Prostate gland (tissue), 2 donors: ENCODE measurements around the gene KCNK2. TPM values are rescaled to one million over a fixed set of nuclear protein-coding genes. Genes with fewer than 3 reads are reported as not detected.

Experiments used
- DNase-seq: peaks from one replicate; pipeline ENCODE4 v3.0.0-alpha.2; 2019; ENCODE audit warnings: low spot score
- H3K27ac ChIP-seq, 2 donors: fragments of 200-600 bp; sonication (generic); 2 replicates each; pipeline ENCODE4 v1.5.1; 2017 to 2019
- H3K27me3 ChIP-seq: fragments of 200-600 bp; sonication (generic); replicated peaks from 2 replicates; pipeline ENCODE4 v1.5.1; 2019; ENCODE audit not compliant: insufficient read depth
- H3K36me3 ChIP-seq, 2 donors: fragments of 200-600 bp; sonication (generic); 1 replicate in 1 of 2; 2 replicates in 1 of 2; pipeline versions ENCODE4 v1.5.1 to v1.8.1; 2017 to 2019
- H3K4me1 ChIP-seq: fragments of 200-600 bp; sonication (generic); replicated peaks from 2 replicates; pipeline ENCODE4 v1.5.1; 2019
- H3K4me3 ChIP-seq, 2 donors: fragments of 200-600 bp; sonication (generic); 2 replicates each; pipeline ENCODE4 v1.5.1; 2017 to 2019
- H3K9me3 ChIP-seq: fragments of 200-600 bp; sonication (generic); 2 replicates; pipeline ENCODE4 v1.5.1; 2017
- CTCF ChIP-seq, 4 experiments: fragments of 200-600 bp in 2 of 4; fragments of 450-650 bp in 2 of 4; sonication (generic) in 2 of 4; IDR thresholded peaks; 1 replicate in 3 of 4; 2 replicates in 1 of 4; pipeline ENCODE4 v1.5.1; 2016 to 2019; ENCODE audit warnings: antibody characterized with exemption in 4 of 4, mild to moderate bottlenecking in 2 of 4, moderate library complexity in 2 of 4
- POLR2A ChIP-seq: fragments of 450-650 bp; IDR thresholded peaks from one replicate; pipeline ENCODE4 v1.6.1; 2016; ENCODE audit warnings: antibody characterized with exemption, mild to moderate bottlenecking
- POLR2AphosphoS5 ChIP-seq: sonication (generic); formaldehyde crosslinking; IDR thresholded peaks from one replicate; pipeline ENCODE4 v1.6.1; 2017; ENCODE audit warnings: antibody characterized with exemption
- WGBS: methylation state at CpG from one replicate; pipeline ENCODE4 v1.1.5; 2018; 5-methylcytosine and 5-hydroxymethylcytosine counted together
- intact Hi-C: fragments of 100-400 bp; cut with DNase I; formaldehyde crosslinking; loops from one replicate; pipeline ENCODE4 v1.14.2; 2022
- total RNA-seq, 2 donors: library from RNA; depleted of rRNA; stranded (reverse); fragments of >200 nt; gene quantifications; one replicate each; pipeline ENCODE4 v1.1.0, GENCODE V29; 2016

KCNK2 gene
- total RNA-seq, result 1 to 10 TPM in 1 of 2 donors, under 1 TPM in 1; 0.09 to 4.3 TPM

- under 1% methylated on average over 85 of the region's 85 CpGs for WGBS
- no peaks in the 10 kb centered on the region for H3K36me3 ChIP-seq
- H3K4me1 ChIP-seq, result no peaks in the 10 kb centered on the region
- H3K27ac ChIP-seq, result no peak within 1 kb of the TSS
- H3K4me3 ChIP-seq, result peak within 1 kb of the TSS; percentile 16 to 23
- H3K27me3 ChIP-seq, result peaks cover 10% of the 10 kb centered on the region
- no peak for TF ChIP-seq POLR2AphosphoS5
- TF ChIP-seq POLR2A, result no peak
- TF ChIP-seq CTCF (IDR thresholded peaks at IDR 0.05), result no peak
- intact Hi-C loops, result no loop called here
- no peaks in the 10 kb centered on the region for H3K9me3 ChIP-seq
- DNase-seq, result no peak
These were observed at the start of gene KCNK2 for GRCh38 chr1:215082532-215083382. TSS of gene KCNK2 (plus strand) at chr1:215082737. CDS start at chr1:215083386, 649 bp downstream.

- no peak overlapping the region for H3K27ac ChIP-seq
- no peaks in the 10 kb centered on the region for H3K27me3 ChIP-seq
- H3K4me3 ChIP-seq, result no peak overlapping the region
- H3K9me3 ChIP-seq, result no peaks in the 10 kb centered on the region
- no peaks in the 10 kb centered on the region for H3K36me3 ChIP-seq
- DNase-seq, result no peak
- TF ChIP-seq POLR2A, result no peak
- no peak for TF ChIP-seq CTCF (IDR thresholded peaks at IDR 0.05)
- TF ChIP-seq POLR2AphosphoS5, result no peak
- intact Hi-C loops, result no loop called here
- no peaks in the 10 kb centered on the region for H3K4me1 ChIP-seq
- 67% methylated on average over 1 of the region's 1 CpG for WGBS
These were observed 49.5 kb upstream of the KCNK2 start for GRCh38 chr1:215032911-215033526.

GRCh38 chr1:215040190-215040589, 42.3 kb upstream of the KCNK2 start:
- H3K27me3 ChIP-seq, result no peaks in the 10 kb centered on the region
- DNase-seq, result no peak
- TF ChIP-seq POLR2A (no peak), POLR2AphosphoS5 (no peak), CTCF (IDR thresholded peaks at IDR 0.05) (no peak)
- no peak overlapping the region for H3K4me3 ChIP-seq
- WGBS, result 84% methylated on average over 2 of the region's 2 CpGs
- H3K36me3 ChIP-seq, result no peaks in the 10 kb centered on the region
- H3K27ac ChIP-seq, result no peak overlapping the region
- H3K9me3 ChIP-seq, result no peaks in the 10 kb centered on the region
- no peaks in the 10 kb centered on the region for H3K4me1 ChIP-seq
- intact Hi-C loops, result no loop called here

- no peaks in the 10 kb centered on the region for H3K27me3 ChIP-seq
- 90% methylated on average over 1 of the region's 1 CpG for WGBS
- no peak overlapping the region for H3K27ac ChIP-seq
- H3K4me3 ChIP-seq, result no peak overlapping the region
- H3K9me3 ChIP-seq, result no peaks in the 10 kb centered on the region
- no peaks in the 10 kb centered on the region for H3K36me3 ChIP-seq
- intact Hi-C loops, result no loop called here
- H3K4me1 ChIP-seq, result no peaks in the 10 kb centered on the region
- DNase-seq, result no peak
- no peak for TF ChIP-seq CTCF (IDR thresholded peaks at IDR 0.05)
- TF ChIP-seq POLR2AphosphoS5, result no peak
- TF ChIP-seq POLR2A, result no peak
These were observed 39.1 kb upstream of the KCNK2 start for GRCh38 chr1:215043401-215043800.
